ENCODE measurements around the gene CACNB1. TPM values are rescaled to one million over a fixed set of nuclear protein-coding genes. Genes with fewer than 3 reads are reported as not detected.

Gene CACNB1
- total and polyA plus RNA-seq, 10 of the 15 experiments (the other 5 are each of a cell fraction or from before 2014, with no cell fraction given), result 0.06 to 15.6 (median 6.3) TPM

DNA sequence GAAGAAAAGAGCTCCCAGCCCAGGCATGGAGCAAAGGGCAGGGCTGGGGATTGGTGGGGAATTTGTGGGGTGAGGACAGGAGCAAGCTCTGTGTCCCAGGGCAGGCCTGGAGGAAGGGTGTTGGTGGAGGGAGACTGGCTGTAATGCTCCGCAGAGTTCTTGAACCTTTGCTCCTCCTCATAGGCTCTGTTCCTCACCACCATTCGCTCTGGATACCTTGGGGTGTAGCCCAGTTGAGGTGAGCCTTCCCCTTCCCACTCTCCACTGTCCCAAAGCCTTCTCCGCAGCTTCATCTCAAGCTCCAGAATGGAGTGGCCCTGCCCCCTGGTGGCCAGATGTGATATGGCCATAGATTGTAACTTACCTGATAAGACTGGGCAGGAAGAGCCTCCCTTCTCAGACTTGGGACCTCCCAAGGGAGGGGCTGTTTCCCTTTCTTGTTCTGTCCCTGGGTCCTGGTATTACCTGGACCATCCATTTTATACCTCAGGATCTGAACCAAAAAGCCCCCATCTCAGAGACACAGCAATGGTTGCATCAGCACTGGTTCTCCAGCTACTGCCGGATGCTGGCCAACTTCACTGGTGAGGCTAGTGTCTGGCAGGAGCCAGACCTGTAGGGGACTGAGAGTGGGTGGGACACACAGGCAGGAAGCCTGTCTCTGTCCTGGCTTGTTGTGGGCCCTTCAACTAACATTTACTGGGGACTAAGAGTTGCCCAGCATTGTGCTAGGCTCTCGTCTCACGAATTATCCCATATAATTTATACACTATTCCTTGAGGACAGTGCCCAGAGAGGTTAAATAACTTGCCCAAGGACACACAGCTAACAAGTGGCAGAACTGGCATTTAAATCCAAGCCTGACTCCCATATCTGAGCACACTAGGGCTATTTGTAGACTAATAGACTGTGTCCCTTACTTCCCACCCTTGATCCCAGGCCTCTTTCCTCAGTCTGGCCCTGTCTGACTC lies 47.4 kb upstream of the CACNB1 start (continued):
- TF ChIP-seq HDGF (IDR thresholded peaks at IDR 0.05) (peak; percentile 82; the same call in 1 of the 2 replicates), SUZ12 (IDR thresholded peaks at IDR 0.05; ENCODE audit: unreplicated experiment) (no peak), NFYB (IDR thresholded peaks at IDR 0.05; ENCODE audit: insufficient read depth, low read depth, low read length) (no peak), KLF5 (IDR thresholded peaks at IDR 0.05; ENCODE audit: partially characterized antibody) (no peak), WRNIP1 (IDR thresholded peaks at IDR 0.05; ENCODE audit: borderline replicate concordance, low read depth, low read length) (no peak), SMARCA5 (IDR thresholded peaks at IDR 0.05) (no peak), MEF2A (IDR thresholded peaks at IDR 0.05; ENCODE audit: insufficient read depth, low read depth, low read length) (no peak), RFX5 (IDR thresholded peaks at IDR 0.05; ENCODE audit: low read depth, low read length) (no peak)
- TF ChIP-seq, protein P1, sequence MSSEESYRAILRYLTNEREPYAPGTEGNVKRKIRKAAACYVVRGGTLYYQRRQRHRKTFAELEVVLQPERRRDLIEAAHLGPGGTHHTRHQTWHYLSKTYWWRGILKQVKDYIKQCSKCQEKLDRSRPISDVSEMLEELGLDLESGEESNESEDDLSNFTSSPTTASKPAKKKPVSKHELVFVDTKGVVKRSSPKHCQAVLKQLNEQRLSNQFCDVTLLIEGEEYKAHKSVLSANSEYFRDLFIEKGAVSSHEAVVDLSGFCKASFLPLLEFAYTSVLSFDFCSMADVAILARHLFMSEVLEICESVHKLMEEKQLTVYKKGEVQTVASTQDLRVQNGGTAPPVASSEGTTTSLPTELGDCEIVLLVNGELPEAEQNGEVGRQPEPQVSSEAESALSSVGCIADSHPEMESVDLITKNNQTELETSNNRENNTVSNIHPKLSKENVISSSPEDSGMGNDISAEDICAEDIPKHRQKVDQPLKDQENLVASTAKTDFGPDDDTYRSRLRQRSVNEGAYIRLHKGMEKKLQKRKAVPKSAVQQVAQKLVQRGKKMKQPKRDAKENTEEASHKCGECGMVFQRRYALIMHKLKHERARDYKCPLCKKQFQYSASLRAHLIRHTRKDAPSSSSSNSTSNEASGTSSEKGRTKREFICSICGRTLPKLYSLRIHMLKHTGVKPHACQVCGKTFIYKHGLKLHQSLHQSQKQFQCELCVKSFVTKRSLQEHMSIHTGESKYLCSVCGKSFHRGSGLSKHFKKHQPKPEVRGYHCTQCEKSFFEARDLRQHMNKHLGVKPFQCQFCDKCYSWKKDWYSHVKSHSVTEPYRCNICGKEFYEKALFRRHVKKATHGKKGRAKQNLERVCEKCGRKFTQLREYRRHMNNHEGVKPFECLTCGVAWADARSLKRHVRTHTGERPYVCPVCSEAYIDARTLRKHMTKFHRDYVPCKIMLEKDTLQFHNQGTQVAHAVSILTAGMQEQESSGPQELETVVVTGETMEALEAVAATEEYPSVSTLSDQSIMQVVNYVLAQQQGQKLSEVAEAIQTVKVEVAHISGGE (CRISPR knock-in tag; IDR thresholded peaks at IDR 0.05), result no peak
- TF ChIP-seq, protein P2, sequence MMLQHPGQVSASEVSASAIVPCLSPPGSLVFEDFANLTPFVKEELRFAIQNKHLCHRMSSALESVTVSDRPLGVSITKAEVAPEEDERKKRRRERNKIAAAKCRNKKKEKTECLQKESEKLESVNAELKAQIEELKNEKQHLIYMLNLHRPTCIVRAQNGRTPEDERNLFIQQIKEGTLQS (IDR thresholded peaks at IDR 0.05; ENCODE audit: borderline replicate concordance, extremely low read depth, low read depth, low read length), result no peak
- TF ChIP-seq, protein P3, sequence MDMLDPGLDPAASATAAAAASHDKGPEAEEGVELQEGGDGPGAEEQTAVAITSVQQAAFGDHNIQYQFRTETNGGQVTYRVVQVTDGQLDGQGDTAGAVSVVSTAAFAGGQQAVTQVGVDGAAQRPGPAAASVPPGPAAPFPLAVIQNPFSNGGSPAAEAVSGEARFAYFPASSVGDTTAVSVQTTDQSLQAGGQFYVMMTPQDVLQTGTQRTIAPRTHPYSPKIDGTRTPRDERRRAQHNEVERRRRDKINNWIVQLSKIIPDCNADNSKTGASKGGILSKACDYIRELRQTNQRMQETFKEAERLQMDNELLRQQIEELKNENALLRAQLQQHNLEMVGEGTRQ (IDR thresholded peaks at IDR 0.05; ENCODE audit: borderline replicate concordance, low read depth, low read length), result no peak
